Measurements from ENCODE around the gene ARPC1B. TPM values are rescaled to one million over a fixed set of nuclear protein-coding genes. Genes with fewer than 3 reads are reported as not detected.

The ARPC1B gene
- total RNA-seq, 1 donor from 2014 or later: 33.6 TPM

DNA sequence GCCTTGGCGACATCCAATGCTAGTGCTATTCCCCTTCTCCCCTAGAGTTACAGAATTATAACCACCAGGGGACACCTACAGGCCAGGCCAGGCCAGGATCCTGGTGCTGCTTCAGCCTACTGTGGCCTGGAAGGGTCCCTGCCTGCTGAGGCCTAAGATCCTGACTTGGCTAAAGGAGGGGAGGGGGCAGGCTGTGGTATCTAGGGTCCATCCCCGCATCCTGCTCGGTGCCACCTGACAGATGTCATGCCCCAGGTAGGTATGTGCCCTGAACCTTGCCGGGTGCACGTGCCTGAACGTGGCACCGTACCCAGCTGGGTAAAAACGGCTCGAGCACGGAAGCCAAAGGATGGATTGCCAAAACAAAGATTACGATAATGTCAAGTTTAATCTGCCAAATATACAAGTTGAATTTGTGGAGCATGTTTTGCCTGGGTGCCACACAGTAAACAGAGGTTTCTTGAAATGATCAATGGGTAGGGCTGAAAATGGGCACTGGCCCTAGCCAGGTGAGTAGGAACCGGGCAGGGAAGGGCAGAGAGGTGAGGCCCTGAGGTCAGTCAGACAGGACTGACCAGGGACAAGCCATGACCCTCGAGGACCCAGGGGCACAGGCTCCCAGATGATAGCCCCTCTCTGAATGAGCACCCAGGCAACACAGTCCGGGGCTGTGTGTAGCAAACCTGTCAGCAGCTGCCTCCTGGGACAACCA is 21.2 kb downstream of the ARPC1B start:
- TF ChIP-seq, protein P1, sequence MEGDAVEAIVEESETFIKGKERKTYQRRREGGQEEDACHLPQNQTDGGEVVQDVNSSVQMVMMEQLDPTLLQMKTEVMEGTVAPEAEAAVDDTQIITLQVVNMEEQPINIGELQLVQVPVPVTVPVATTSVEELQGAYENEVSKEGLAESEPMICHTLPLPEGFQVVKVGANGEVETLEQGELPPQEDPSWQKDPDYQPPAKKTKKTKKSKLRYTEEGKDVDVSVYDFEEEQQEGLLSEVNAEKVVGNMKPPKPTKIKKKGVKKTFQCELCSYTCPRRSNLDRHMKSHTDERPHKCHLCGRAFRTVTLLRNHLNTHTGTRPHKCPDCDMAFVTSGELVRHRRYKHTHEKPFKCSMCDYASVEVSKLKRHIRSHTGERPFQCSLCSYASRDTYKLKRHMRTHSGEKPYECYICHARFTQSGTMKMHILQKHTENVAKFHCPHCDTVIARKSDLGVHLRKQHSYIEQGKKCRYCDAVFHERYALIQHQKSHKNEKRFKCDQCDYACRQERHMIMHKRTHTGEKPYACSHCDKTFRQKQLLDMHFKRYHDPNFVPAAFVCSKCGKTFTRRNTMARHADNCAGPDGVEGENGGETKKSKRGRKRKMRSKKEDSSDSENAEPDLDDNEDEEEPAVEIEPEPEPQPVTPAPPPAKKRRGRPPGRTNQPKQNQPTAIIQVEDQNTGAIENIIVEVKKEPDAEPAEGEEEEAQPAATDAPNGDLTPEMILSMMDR (IDR thresholded peaks at IDR 0.05; ENCODE audit: borderline replicate concordance): no peak
- Histone ChIP-seq H3K4me1 (peaks cover 39% of the 10 kb centered on the region), H3K27ac (replicated peaks) (no peak overlapping the region), H3K4me3 (no peak overlapping the region), H3K27me3 (ENCODE audit: low read depth) (no peaks in the 10 kb centered on the region), H3K9me3 (replicated peaks) (no peaks in the 10 kb centered on the region), H3K36me3 (peaks cover 71% of the 10 kb centered on the region)
- intact Hi-C loops (cut with micrococcal nuclease): no loop called here
- DNase-seq: no peak

DNA sequence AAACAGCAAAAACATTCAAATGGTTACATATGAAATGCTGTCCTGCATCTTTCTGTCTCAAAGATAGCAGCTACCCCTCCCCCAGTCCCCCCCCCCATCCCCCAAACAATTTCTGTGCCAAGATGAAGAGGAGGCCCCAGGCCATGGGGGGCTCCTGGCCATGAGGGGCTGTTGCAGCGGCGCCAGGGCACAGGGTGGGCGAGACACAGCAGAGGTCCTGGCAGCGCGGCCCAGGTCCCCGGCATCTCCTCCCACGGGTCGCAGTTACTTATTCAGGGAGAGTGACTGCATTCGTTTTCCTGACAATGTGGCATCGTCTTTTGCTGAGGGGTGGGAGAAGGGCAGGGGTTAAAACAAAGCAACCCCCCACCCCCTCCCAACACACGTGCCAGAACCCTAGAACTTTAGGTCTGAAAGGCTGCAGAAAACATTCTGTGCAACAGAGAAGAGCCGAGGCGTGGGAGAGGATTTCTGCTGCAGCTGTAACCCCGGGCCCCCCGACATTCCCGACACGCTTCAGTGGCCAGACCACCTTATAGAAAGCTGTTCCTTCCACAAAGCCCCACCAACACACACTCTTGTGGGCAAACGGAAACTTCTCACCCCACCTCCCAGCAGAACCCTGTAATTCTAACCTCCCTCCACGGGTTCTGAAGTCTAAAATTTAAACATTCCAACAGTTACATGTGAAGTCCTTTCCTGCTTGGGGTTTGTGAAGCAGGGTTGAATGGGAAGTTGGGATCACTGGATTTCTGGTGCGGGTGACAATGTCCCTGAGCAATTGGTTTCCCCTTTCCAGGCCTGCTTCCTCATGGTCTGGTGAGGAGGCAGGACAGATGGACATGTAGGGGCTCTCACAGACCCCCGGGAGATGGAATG is 22.1 kb downstream of the ARPC1B start:
- no peak for DNase-seq
- Histone ChIP-seq H3K9me3 (replicated peaks) (no peaks in the 10 kb centered on the region), H3K4me1 (peaks cover 39% of the 10 kb centered on the region), H3K27ac (replicated peaks) (no peak overlapping the region), H3K4me3 (no peak overlapping the region), H3K36me3 (peaks cover 71% of the 10 kb centered on the region), H3K27me3 (ENCODE audit: low read depth) (no peaks in the 10 kb centered on the region)
- intact Hi-C loops (cut with micrococcal nuclease): no loop called here
- TF ChIP-seq, protein P1 (IDR thresholded peaks at IDR 0.05; ENCODE audit: borderline replicate concordance): no peak

DNA sequence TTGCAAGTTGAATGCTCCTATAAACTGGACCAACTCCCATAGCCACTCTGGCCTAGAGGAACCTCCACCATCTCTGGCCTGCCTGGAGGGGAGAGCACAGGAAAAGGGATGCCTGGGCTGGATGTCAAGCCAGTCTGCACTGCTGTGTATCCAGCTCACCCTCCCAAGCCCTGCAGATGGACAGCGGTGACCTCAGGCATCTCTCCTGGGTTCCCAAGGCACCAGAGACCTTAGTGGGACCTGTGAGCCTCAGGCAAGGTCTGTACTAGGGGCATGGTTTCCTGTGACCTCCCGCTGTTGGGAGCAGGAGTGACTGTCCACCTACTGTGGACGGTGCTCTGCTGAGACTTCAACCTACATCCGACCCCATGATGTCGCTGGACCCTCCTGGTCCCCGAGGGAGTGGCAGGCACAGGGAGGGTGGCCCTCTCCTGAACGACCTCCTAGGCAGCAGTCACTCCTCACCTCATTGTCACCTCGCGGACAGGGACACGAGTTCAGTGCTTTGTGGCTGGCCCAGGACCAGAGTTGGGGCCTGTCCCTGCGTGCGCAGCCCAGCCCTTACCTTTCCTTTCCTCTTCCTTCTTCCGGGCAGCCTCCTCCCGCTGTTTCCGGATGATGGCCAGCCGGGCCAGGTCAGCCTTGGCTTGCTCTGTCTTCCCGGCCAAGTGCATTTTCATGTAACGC is 22.9 kb downstream of the ARPC1B start:
- TF ChIP-seq, protein P1 (IDR thresholded peaks at IDR 0.05; ENCODE audit: borderline replicate concordance): no peak
- no peak overlapping the region for H3K27ac ChIP-seq (replicated peaks)
- peaks cover 34% of the 10 kb centered on the region for H3K4me1 ChIP-seq
- DNase-seq: no peak
- no peaks in the 10 kb centered on the region for H3K27me3 ChIP-seq (ENCODE audit: low read depth)
- H3K9me3 ChIP-seq (replicated peaks): no peaks in the 10 kb centered on the region
- H3K4me3 ChIP-seq: no peak overlapping the region
- H3K36me3 ChIP-seq: peaks cover 79% of the 10 kb centered on the region
- intact Hi-C loops (cut with micrococcal nuclease): no loop called here

DNA sequence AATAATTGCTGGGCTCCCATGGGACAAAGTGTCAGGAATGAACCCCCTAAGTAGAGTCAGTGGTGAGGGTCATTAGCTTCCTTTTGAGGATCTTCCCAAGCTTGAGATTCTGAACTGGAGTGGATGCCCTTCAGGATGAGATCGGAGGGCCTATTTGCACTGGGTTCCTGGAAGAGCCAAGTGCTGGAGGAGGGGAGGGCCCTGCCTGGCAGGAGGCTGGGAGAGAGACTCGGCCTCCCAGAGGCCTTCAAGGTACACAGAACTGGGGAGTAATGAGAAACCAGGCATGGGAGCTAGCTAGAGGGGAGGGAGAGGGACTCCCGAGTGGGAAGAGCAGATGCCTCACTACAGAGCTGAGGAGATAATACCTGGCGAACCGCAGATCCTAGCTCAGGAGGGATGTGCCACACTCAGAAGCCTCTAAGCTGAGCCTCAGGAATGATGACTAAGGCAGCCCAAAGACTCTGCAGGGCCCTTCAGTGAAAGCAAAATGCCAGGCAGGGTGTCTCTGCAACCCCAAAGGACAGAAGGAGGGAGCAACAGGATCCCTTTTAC is 24.4 kb downstream of the ARPC1B start:
- no peak overlapping the region for H3K4me3 ChIP-seq
- H3K9me3 ChIP-seq (replicated peaks): no peaks in the 10 kb centered on the region
- H3K4me1 ChIP-seq: peaks cover 20% of the 10 kb centered on the region
- no peak for DNase-seq
- peaks cover 90% of the 10 kb centered on the region for H3K36me3 ChIP-seq
- H3K27me3 ChIP-seq (ENCODE audit: low read depth): no peaks in the 10 kb centered on the region
- TF ChIP-seq, protein P1 (IDR thresholded peaks at IDR 0.05; ENCODE audit: borderline replicate concordance): no peak
- intact Hi-C loops (cut with micrococcal nuclease): no loop called here
- peak overlapping the region; percentile 9 for H3K27ac ChIP-seq (replicated peaks)

DNA sequence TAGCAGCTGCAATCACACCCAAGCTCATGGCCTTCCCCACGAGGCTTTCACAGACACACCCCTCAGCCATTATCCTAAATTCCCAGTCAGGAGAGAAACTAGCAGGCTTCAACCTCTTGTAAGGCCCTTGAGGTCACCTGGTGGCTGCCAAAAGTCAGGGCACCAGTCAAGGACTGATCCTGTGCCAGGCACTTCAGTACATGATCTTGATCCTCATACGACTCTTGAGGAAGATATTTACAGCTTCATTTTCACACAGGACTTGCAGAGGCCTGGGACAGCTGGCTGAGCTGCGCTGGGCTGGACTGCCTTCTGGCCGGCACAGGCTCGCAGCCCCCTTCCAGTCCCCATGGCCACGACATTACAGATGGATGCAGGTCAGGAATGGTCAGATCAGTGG is 25.1 kb downstream of the ARPC1B start:
- TF ChIP-seq, protein P1 (IDR thresholded peaks at IDR 0.05; ENCODE audit: borderline replicate concordance): no peak
- H3K36me3 ChIP-seq: peaks cover 91% of the 10 kb centered on the region
- H3K27me3 ChIP-seq (ENCODE audit: low read depth): no peaks in the 10 kb centered on the region
- H3K4me1 ChIP-seq: peaks cover 23% of the 10 kb centered on the region
- no peaks in the 10 kb centered on the region for H3K9me3 ChIP-seq (replicated peaks)
- no peak overlapping the region for H3K4me3 ChIP-seq
- DNase-seq: no peak
- intact Hi-C loops (cut with micrococcal nuclease): no loop called here
- H3K27ac ChIP-seq (replicated peaks): peak overlapping the region; percentile 9

Measured in left ventricle myocardium inferior (tissue), 1 donor.